GM23338 (cell line): ENCODE results near the gene ATXN7L1. TPM values are rescaled to one million over a fixed set of nuclear protein-coding genes. Genes with fewer than 3 reads are reported as not detected.
A peak's percentile ranks its signal among the peaks of the same experiment; 100 is the strongest.

ENCODE experiments used
- ATAC-seq: fragments of 200-7000 bp; cut with Tn5 transposase; 3 replicates; pipeline ENCODE4 v1.9.1; 2020
- DNase-seq: peaks from one replicate; pipeline ENCODE4 v3.0.0-alpha.2; 2015; ENCODE audit warnings: low spot score
- H2AFZ ChIP-seq: fragments of 200-600 bp; sonication (generic); 2 replicates; pipeline ENCODE4 v1.8.0; 2016; ENCODE audit warnings: antibody characterized with exemption, mild to moderate bottlenecking, moderate library complexity
- H3F3A ChIP-seq: fragments of 200-600 bp; sonication (generic); replicated peaks from 2 replicates; pipeline ENCODE4 v1.8.0; 2017; ENCODE audit warnings: antibody characterized with exemption, mixed run types, low read depth
- H3K27ac ChIP-seq: fragments of 200-600 bp; sonication (generic); 2 replicates; pipeline ENCODE4 v1.6.1; 2016; ENCODE audit warnings: low read depth
- H3K27me3 ChIP-seq: fragments of 200-600 bp; sonication (generic); 2 replicates; pipeline ENCODE4 v1.8.0; 2016; ENCODE audit warnings: mild to moderate bottlenecking, mixed run types, moderate library complexity; ENCODE audit not compliant: insufficient read depth
- H3K36me3 ChIP-seq: fragments of 200-600 bp; sonication (generic); 2 replicates; pipeline ENCODE4 v1.8.0; 2016; ENCODE audit warnings: mild to moderate bottlenecking; ENCODE audit not compliant: insufficient read depth
- H3K4me1 ChIP-seq: fragments of 200-600 bp; sonication (generic); 2 replicates; pipeline ENCODE4 v1.8.0; 2016; ENCODE audit warnings: mild to moderate bottlenecking, moderate library complexity; ENCODE audit not compliant: insufficient read depth
- H3K4me2 ChIP-seq: fragments of 200-600 bp; sonication (generic); 2 replicates; pipeline ENCODE4 v1.7.1; 2017; ENCODE audit warnings: mixed run types
- H3K4me3 ChIP-seq: fragments of 200-600 bp; sonication (generic); 2 replicates; pipeline ENCODE4 v1.6.1; 2016; ENCODE audit warnings: mixed run types
- H3K79me2 ChIP-seq: fragments of 200-600 bp; sonication (generic); replicated peaks from 2 replicates; pipeline ENCODE4 v1.8.0; 2017; ENCODE audit warnings: mild to moderate bottlenecking; ENCODE audit not compliant: insufficient read depth
- H3K9me2 ChIP-seq: fragments of 200-600 bp; sonication (generic); 2 replicates; pipeline ENCODE4 v1.8.0; 2017; ENCODE audit not compliant: insufficient read depth
- H4K20me1 ChIP-seq: fragments of 200-600 bp; sonication (generic); replicated peaks from 2 replicates; pipeline ENCODE4 v1.8.0; 2017; ENCODE audit warnings: mild to moderate bottlenecking; ENCODE audit not compliant: insufficient read depth
- H3K27ac Mint-ChIP-seq: 2 replicates; pipeline ENCODE4 v1.8.0; 2020; ENCODE audit warnings: inconsistent platforms, mild to moderate bottlenecking, moderate library complexity, mixed read lengths
- H3K27me3 Mint-ChIP-seq: 3 replicates; pipeline ENCODE4 v1.8.0; 2022; ENCODE audit warnings: low read depth, mild to moderate bottlenecking, moderate library complexity, mixed read lengths, inconsistent platforms; ENCODE audit not compliant: insufficient read depth, poor library complexity
- H3K36me3 Mint-ChIP-seq: 3 replicates; pipeline ENCODE4 v1.8.0; 2021; ENCODE audit warnings: low read depth, mild to moderate bottlenecking, inconsistent platforms, moderate library complexity, mixed read lengths
- H3K4me1 Mint-ChIP-seq: 3 replicates; pipeline ENCODE4 v1.8.0; 2020; ENCODE audit warnings: mild to moderate bottlenecking, inconsistent platforms, mixed read lengths
- H3K4me3 Mint-ChIP-seq: 3 replicates; pipeline ENCODE4 v1.8.0; 2021; ENCODE audit warnings: moderate library complexity, mild to moderate bottlenecking, inconsistent platforms, mixed read lengths
- H3K9me3 Mint-ChIP-seq: 3 replicates; pipeline ENCODE4 v1.8.0; 2020; ENCODE audit warnings: moderate library complexity, mild to moderate bottlenecking, inconsistent platforms, mixed read lengths
- CTCF ChIP-seq, 2 experiments: fragments of 200-600 bp in 1 of 2; sonication (generic) in 1 of 2; conservative IDR thresholded peaks; 2 replicates each; pipeline versions ENCODE4 v1.5.1 to v1.6.1; 2016 to 2017; ENCODE audit warnings: antibody characterized with exemption in 2 of 2, low read depth in 2 of 2, mild to moderate bottlenecking in 2 of 2, moderate library complexity in 1 of 2
- ETS1 ChIP-seq: IDR thresholded peaks from 2 replicates; pipeline ENCODE4 v1.6.1; 2016; ENCODE audit warnings: antibody characterized with exemption
- NANOG ChIP-seq: IDR thresholded peaks from 2 replicates; pipeline ENCODE4 v1.6.1; 2016; ENCODE audit warnings: antibody characterized with exemption, borderline replicate concordance
- polyA plus RNA-seq: library from polyadenylated mRNA; unstranded; fragments of >200 nt; fragmentation: Nextera tagmentation; extraction: Ambion mirVana; gene quantifications from 2 replicates; pipeline ENCODE4 v1.2.1, GENCODE V29; 2016
- total RNA-seq: library from RNA; depleted of rRNA; stranded (reverse); fragments of >200 nt; shearing (Covaris generic); gene quantifications from 2 replicates; pipeline ENCODE4 v1.2.3, GENCODE V29; 2014

ATXN7L1 gene
- total and polyA plus RNA-seq, 2 experiments from 2014 or later: 22.8 to 29.8 TPM

GRCh38 chr7:105879782-105880181 is 3.4 kb upstream of the ATXN7L1 start:
- TF ChIP-seq CTCF (conservative IDR thresholded peaks at IDR 0.05; ENCODE audit: low read depth in 2 of 2) (no peak), ETS1 (no peak)
- Mint-ChIP-seq H3K27me3 (peaks cover 12% of the 10 kb centered on the region), H3K4me1 (peaks cover 51% of the 10 kb centered on the region), H3K4me3 (no peak overlapping the region; the same call in 2 of the 3 replicates), H3K9me3 (peaks cover 4% of the 10 kb centered on the region; the same call in 1 of the 3 replicates), H3K27ac (no peak overlapping the region), H3K36me3 (peaks cover 23% of the 10 kb centered on the region)
- ATAC-seq (no peak), DNase-seq (no peak)
- Histone ChIP-seq H2AFZ (no peak overlapping the region), H3K27me3 (peaks cover 17% of the 10 kb centered on the region), H3K79me2 (peaks cover 78% of the 10 kb centered on the region), H3K36me3 (0 out of 2 replicates have a peak, but pooled peaks cover 7% of the 10 kb centered on the region), H3F3A (no peaks in the 10 kb centered on the region; the same call in 1 of the 2 replicates), H3K4me1 (peaks cover 42% of the 10 kb centered on the region), H3K27ac (no peak overlapping the region), H4K20me1 (no peaks in the 10 kb centered on the region; the same call in 1 of the 2 replicates), H3K9me2 (no peaks in the 10 kb centered on the region), H3K4me2 (no peak overlapping the region), H3K4me3 (no peak overlapping the region)

GRCh38 chr7:105878746-105879605 is 2.6 kb upstream of the ATXN7L1 start:
- H3K4me3 ChIP-seq: peak overlapping the region; percentile 87; the same call in 1 of the 2 replicates
- no peaks in the 10 kb centered on the region; the same call in 1 of the 2 replicates for H4K20me1 ChIP-seq
- no peaks in the 10 kb centered on the region; the same call in 1 of the 2 replicates for H3F3A ChIP-seq
- peak; percentile 4; the same call in 1 of the 3 replicates for ATAC-seq
- peaks cover 12% of the 10 kb centered on the region for H3K27me3 Mint-ChIP-seq
- H3K4me3 Mint-ChIP-seq: peak overlapping the region; percentile 87
- H3K9me3 Mint-ChIP-seq: peaks cover 4% of the 10 kb centered on the region; the same call in 1 of the 3 replicates
- DNase-seq: no peak
- peaks cover 51% of the 10 kb centered on the region for H3K4me1 Mint-ChIP-seq
- peak overlapping the region; percentile 82 for H3K4me2 ChIP-seq
- no peak overlapping the region for H3K27ac ChIP-seq
- H3K27me3 ChIP-seq: peaks cover 17% of the 10 kb centered on the region
- H3K27ac Mint-ChIP-seq: no peak overlapping the region
- peaks cover 49% of the 10 kb centered on the region for H3K4me1 ChIP-seq
- H2AFZ ChIP-seq: no peak overlapping the region
- H3K9me2 ChIP-seq: no peaks in the 10 kb centered on the region
- 0 out of 2 replicates have a peak, but pooled peaks cover 8% of the 10 kb centered on the region for H3K36me3 ChIP-seq
- TF ChIP-seq NANOG (no peak), CTCF (conservative IDR thresholded peaks at IDR 0.05; ENCODE audit: low read depth in 2 of 2) (0 out of 4 replicates have a peak, but pooled peaks of 1 of the 2 experiments have one; percentile 5)
- H3K79me2 ChIP-seq: peaks cover 81% of the 10 kb centered on the region
- peaks cover 28% of the 10 kb centered on the region for H3K36me3 Mint-ChIP-seq
